22Rv1 (cell line): ENCODE results near the gene CCDC183.

ENCODE experiments used
- CTCF ChIP-seq: fragments of 450-650 bp; IDR thresholded peaks from 2 replicates; pipeline ENCODE4 v1.5.1; 2017; ENCODE audit warnings: mild to moderate bottlenecking
- ZFX ChIP-seq: fragments of 450-650 bp; IDR thresholded peaks from 2 replicates; pipeline ENCODE4 v1.6.1; 2017; ENCODE audit warnings: antibody characterized with exemption, borderline replicate concordance

DNA sequence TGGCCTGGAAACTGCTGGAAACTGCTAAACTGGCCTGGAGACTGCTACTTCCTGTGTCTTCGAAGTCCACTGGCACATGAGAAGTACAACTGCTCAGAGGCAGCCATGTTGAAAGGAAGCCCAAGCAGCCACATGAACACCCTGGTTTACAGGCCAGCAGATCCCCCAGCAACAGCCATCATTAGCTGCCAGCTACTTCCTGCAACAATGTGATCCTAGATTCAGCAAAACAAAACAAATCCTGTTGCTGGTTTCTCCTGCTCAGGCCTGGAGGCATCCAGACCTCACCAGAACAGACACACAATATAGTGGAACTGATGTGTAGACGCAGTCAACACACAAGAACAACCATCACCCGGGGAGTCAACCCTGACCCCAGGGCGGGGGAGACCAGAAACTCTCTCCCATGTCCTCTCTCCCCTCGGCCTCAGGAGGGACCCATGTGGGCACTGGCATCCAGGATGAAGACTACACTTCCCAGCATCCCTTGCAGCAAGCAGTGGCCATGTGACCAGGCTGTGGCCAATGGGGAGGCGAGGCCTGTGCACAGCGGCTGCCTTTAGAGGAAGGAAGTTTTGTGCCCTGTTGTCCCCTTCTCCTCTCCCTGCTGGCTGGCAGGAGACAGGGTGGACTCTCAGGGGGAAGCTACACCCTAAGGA is 22.6 kb upstream of the CCDC183 start:
- no peak for TF ChIP-seq CTCF
- no peak for TF ChIP-seq ZFX
